Measurements from ENCODE around the gene KIFBP.

GRCh38 chr10:68963151-68963550, 25.5 kb upstream of the KIFBP start:
- TF ChIP-seq MYC (IDR thresholded peaks at IDR 0.05; ENCODE audit: low read depth, low read length) (no peak), CTCF (IDR thresholded peaks at IDR 0.05; ENCODE audit: extremely low read depth in 1 of 2, insufficient read depth in 1 of 2, low read depth in 1 of 2, low read length in 2 of 2) (no peak), POLR2A (IDR thresholded peaks at IDR 0.05; ENCODE audit: low read depth, low read length) (no peak), MAX (IDR thresholded peaks at IDR 0.05; ENCODE audit: insufficient read depth, insufficient read length) (no peak), EZH2 (IDR thresholded peaks at IDR 0.05; ENCODE audit: borderline replicate concordance, low read depth, low read length, severe bottlenecking) (no peak), POLR2AphosphoS5 (IDR thresholded peaks at IDR 0.05; ENCODE audit: insufficient read depth, low read depth, low read length) (no peak), FOS (IDR thresholded peaks at IDR 0.05; ENCODE audit: borderline replicate concordance, insufficient read depth, low read length) (no peak), JUN (IDR thresholded peaks at IDR 0.05; ENCODE audit: borderline replicate concordance, insufficient read depth, insufficient read length, low read depth) (no peak)

Data from endothelial cell of umbilical vein (primary cell).